ENCODE measurements around the gene SLC17A1. TPM values are rescaled to one million over a fixed set of nuclear protein-coding genes. Genes with fewer than 3 reads are reported as not detected.

The SLC17A1 gene
- total RNA-seq, 1 experiment from 2014 or later = not detected

DNA sequence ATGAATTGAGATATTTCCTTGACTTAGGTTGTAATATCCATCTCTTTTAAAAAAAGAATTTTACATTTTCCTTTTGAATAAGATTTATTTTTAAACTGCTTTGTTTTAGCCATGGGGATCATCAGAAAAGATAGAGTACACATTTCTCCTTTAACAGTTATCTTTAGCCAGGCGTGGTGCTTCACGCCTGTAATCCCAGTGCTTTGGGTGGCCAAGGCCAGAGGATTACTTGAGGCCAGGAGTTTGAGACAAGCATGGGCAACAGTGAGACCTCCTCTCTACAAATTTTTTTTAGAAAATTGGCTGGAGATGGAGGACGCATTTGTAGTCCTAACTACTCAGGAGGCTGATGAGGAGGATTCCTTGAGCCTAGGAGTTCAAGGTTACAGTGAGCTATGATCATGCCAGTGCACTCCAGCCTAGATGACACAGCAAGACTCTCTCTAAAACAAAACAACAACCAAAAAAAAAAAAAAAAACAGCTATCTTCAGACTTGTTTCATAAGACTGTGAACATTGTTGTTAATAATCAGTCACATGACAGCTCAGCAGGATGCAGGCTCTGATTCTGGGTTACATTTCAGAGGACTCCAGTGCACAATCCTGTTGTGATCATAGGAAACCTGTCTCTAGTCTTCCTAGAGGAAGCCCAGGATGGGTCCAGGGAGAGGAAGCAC, 44.2 kb upstream of the SLC17A1 start:
- Mint-ChIP-seq H3K36me3 (ENCODE audit: insufficient read depth, unreplicated experiment) (no peaks in the 10 kb centered on the region), H3K4me3 (ENCODE audit: unreplicated experiment) (no peak overlapping the region)
- CTCF ChIA-PET = interaction anchor here (0.8 kb wide), 1 partner anchor 14 kb away, joined by 4 read pairs; no protein-coding TSS in a partner anchor

DNA sequence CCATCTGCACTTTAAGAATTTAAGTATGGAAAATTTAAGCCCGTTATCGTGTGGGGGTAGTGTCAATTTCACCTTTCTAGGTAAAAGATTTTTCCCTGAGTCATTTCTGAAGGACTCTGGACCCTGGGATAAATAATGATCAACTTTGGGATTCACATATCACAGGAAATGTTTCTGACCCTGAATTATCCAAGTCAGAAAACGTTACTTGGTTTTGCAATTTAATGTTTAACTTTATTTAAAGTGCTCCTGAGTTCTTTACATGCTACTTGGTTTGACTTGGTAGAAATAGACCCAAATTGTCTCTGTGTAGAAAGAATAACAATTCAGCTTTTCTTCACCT, 43.7 kb upstream of the SLC17A1 start:
- Mint-ChIP-seq H3K4me3 (ENCODE audit: unreplicated experiment) (no peak overlapping the region), H3K9me3 (ENCODE audit: unreplicated experiment) (no peaks in the 10 kb centered on the region), H3K27me3 (ENCODE audit: insufficient read depth, unreplicated experiment) (peaks cover 2% of the 10 kb centered on the region), H3K36me3 (ENCODE audit: insufficient read depth, unreplicated experiment) (no peaks in the 10 kb centered on the region), H3K27ac (ENCODE audit: unreplicated experiment) (no peak overlapping the region), H3K4me1 (ENCODE audit: low read depth, unreplicated experiment) (no peaks in the 10 kb centered on the region)
- H3K9me3 ChIP-seq = no peaks in the 10 kb centered on the region
- no peak overlapping the region for H3K4me3 ChIP-seq (ENCODE audit: low read depth, low read length)
- no peaks in the 10 kb centered on the region for H3K4me1 ChIP-seq
- CTCF ChIA-PET = interaction anchor here (0.8 kb wide), 1 partner anchor 15 kb away, joined by 4 read pairs; no protein-coding TSS in a partner anchor
- no peaks in the 10 kb centered on the region for H3K36me3 ChIP-seq (ENCODE audit: control insufficient read depth, insufficient read depth, low read length)
- TF ChIP-seq, protein P1, sequence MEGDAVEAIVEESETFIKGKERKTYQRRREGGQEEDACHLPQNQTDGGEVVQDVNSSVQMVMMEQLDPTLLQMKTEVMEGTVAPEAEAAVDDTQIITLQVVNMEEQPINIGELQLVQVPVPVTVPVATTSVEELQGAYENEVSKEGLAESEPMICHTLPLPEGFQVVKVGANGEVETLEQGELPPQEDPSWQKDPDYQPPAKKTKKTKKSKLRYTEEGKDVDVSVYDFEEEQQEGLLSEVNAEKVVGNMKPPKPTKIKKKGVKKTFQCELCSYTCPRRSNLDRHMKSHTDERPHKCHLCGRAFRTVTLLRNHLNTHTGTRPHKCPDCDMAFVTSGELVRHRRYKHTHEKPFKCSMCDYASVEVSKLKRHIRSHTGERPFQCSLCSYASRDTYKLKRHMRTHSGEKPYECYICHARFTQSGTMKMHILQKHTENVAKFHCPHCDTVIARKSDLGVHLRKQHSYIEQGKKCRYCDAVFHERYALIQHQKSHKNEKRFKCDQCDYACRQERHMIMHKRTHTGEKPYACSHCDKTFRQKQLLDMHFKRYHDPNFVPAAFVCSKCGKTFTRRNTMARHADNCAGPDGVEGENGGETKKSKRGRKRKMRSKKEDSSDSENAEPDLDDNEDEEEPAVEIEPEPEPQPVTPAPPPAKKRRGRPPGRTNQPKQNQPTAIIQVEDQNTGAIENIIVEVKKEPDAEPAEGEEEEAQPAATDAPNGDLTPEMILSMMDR (IDR thresholded peaks at IDR 0.05; ENCODE audit: insufficient read depth in 1 of 2, low read depth in 1 of 2, low read length in 1 of 2, severe bottlenecking in 1 of 2, unreplicated experiment in 1 of 2) = no peak
- no peaks in the 10 kb centered on the region for H3K27me3 ChIP-seq (replicated peaks; ENCODE audit: control insufficient read depth, insufficient read depth, low read length)
- DNase-seq = no peak
- no TSS peak for BruUV-seq (replicated peaks)
- POLR2A ChIA-PET = no interaction called here
- intact Hi-C loops (cut with micrococcal nuclease; ENCODE audit: unreplicated experiment) = no loop called here

More for the DNA sequence above, 44.2 kb upstream of the SLC17A1 start:
- no peaks in the 10 kb centered on the region for H3K4me1 ChIP-seq
- H3K27me3 Mint-ChIP-seq (ENCODE audit: insufficient read depth, unreplicated experiment) = peaks cover 2% of the 10 kb centered on the region
- H3K27ac Mint-ChIP-seq (ENCODE audit: unreplicated experiment) = no peak overlapping the region
- POLR2A ChIA-PET = no interaction called here
- H3K9me3 ChIP-seq = no peaks in the 10 kb centered on the region
- H3K9me3 Mint-ChIP-seq (ENCODE audit: unreplicated experiment) = no peaks in the 10 kb centered on the region
- no peak for DNase-seq
- no peaks in the 10 kb centered on the region for H3K4me1 Mint-ChIP-seq (ENCODE audit: low read depth, unreplicated experiment)
- no peaks in the 10 kb centered on the region for H3K36me3 ChIP-seq (ENCODE audit: control insufficient read depth, insufficient read depth, low read length)
- no peak overlapping the region for H3K4me3 ChIP-seq (ENCODE audit: low read depth, low read length)
- no peaks in the 10 kb centered on the region for H3K27me3 ChIP-seq (replicated peaks; ENCODE audit: control insufficient read depth, insufficient read depth, low read length)
- BruUV-seq (replicated peaks) = no TSS peak
- TF ChIP-seq, protein P1 (IDR thresholded peaks at IDR 0.05; ENCODE audit: insufficient read depth in 1 of 2, low read depth in 1 of 2, low read length in 1 of 2, severe bottlenecking in 1 of 2, unreplicated experiment in 1 of 2) = no peak
- intact Hi-C loops (cut with micrococcal nuclease; ENCODE audit: unreplicated experiment) = no loop called here

DNA sequence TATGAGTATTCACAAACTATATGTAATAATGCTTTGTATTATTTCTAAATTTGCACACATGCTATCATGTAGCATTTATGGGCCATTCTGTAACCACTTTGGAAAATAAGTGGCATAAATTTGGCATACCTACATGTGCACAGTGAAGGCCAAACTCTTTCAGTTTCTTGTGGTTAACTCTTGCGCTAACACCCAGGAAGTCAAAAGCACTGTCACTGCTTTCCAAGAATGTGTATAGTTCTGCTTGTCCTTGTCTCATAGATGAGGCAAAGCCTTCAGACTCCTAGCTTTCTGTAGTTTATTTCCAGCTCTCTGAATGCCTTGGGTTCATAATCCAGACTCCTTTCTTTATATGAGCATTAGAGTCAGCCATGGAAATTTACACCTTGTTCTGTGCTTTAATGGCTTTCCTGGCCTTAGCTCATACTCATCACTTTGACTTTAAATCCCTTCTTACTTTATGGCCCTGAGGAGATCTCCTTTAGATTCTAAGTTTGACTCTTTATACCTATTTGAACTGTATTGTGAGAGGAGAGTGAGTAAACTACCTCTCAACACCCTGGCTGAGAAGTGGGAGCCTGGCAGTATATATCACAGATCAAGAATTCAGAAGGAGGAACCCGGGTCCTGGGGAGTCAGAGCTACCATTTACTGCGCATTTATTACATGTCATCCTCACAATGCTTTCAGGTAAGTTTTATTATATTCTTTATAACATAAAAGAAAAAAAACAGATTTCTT, 43.1 kb upstream of the SLC17A1 start:
- no peak overlapping the region for H3K27ac Mint-ChIP-seq (ENCODE audit: unreplicated experiment)
- TF ChIP-seq, protein P1 (IDR thresholded peaks at IDR 0.05; ENCODE audit: insufficient read depth in 1 of 2, low read depth in 1 of 2, low read length in 1 of 2, severe bottlenecking in 1 of 2, unreplicated experiment in 1 of 2) = no peak
- H3K4me3 Mint-ChIP-seq (ENCODE audit: unreplicated experiment) = no peak overlapping the region
- Histone ChIP-seq H3K36me3 (ENCODE audit: control insufficient read depth, insufficient read depth, low read length) (no peaks in the 10 kb centered on the region), H3K4me3 (ENCODE audit: low read depth, low read length) (no peak overlapping the region), H3K4me1 (no peaks in the 10 kb centered on the region), H3K27me3 (replicated peaks; ENCODE audit: control insufficient read depth, insufficient read depth, low read length) (no peaks in the 10 kb centered on the region), H3K9me3 (no peaks in the 10 kb centered on the region)
- intact Hi-C loops (cut with micrococcal nuclease; ENCODE audit: unreplicated experiment) = no loop called here
- peaks cover 2% of the 10 kb centered on the region for H3K27me3 Mint-ChIP-seq (ENCODE audit: insufficient read depth, unreplicated experiment)
- no TSS peak for BruUV-seq (replicated peaks)
- no peak for DNase-seq
- ChIA-PET CTCF (no interaction called here), POLR2A (no interaction called here)
- no peaks in the 10 kb centered on the region for H3K4me1 Mint-ChIP-seq (ENCODE audit: low read depth, unreplicated experiment)
- no peaks in the 10 kb centered on the region for H3K9me3 Mint-ChIP-seq (ENCODE audit: unreplicated experiment)
- no peaks in the 10 kb centered on the region for H3K36me3 Mint-ChIP-seq (ENCODE audit: insufficient read depth, unreplicated experiment)
